H4 (cell line): ENCODE measurements around the gene CEP83. TPM values are rescaled to one million over a fixed set of nuclear protein-coding genes. Genes with fewer than 3 reads are reported as not detected.
"Not testable (repeated sequence)": the region's sequence is repeated elsewhere in the genome, so short reads cannot be mapped to it uniquely, and the experiment has no call there.

Experiments
- DNase-seq: peaks from one replicate; pipeline ENCODE4 v3.0.0-alpha.2; 2015; ENCODE audit warnings: low spot score
- total RNA-seq: library from RNA; depleted of rRNA; stranded (reverse); fragments of >200 nt; shearing (Covaris generic); gene quantifications from 2 replicates; pipeline ENCODE4 v1.2.3, GENCODE V29; 2014; rRNA removed

The CEP83 gene, protein sequence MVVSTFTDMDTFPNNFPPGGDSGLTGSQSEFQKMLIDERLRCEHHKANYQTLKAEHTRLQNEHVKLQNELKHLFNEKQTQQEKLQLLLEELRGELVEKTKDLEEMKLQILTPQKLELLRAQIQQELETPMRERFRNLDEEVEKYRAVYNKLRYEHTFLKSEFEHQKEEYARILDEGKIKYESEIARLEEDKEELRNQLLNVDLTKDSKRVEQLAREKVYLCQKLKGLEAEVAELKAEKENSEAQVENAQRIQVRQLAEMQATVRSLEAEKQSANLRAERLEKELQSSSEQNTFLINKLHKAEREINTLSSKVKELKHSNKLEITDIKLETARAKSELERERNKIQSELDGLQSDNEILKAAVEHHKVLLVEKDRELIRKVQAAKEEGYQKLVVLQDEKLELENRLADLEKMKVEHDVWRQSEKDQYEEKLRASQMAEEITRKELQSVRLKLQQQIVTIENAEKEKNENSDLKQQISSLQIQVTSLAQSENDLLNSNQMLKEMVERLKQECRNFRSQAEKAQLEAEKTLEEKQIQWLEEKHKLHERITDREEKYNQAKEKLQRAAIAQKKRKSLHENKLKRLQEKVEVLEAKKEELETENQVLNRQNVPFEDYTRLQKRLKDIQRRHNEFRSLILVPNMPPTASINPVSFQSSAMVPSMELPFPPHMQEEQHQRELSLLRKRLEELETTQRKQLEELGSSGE
- total RNA-seq, result 4.3 and 6.9 TPM in 2 replicates

GRCh38 chr12:94459728-94460615, at the start of gene CEP83:
TSS of gene CEP83 (minus strand) at chr12:94459867. CDS start at chr12:94412490, 47,377 bp downstream.
- DNase-seq, result peak; percentile 93

- no peak for DNase-seq
These were observed 49.6 kb upstream of the CEP83 start for GRCh38 chr12:94509317-94509716.

GRCh38 chr12:94507455-94507854, 47.8 kb upstream of the CEP83 start:
- no peak for DNase-seq

- no peak for DNase-seq
These were observed 44.7 kb upstream of the CEP83 start for GRCh38 chr12:94504386-94504785.

DNA sequence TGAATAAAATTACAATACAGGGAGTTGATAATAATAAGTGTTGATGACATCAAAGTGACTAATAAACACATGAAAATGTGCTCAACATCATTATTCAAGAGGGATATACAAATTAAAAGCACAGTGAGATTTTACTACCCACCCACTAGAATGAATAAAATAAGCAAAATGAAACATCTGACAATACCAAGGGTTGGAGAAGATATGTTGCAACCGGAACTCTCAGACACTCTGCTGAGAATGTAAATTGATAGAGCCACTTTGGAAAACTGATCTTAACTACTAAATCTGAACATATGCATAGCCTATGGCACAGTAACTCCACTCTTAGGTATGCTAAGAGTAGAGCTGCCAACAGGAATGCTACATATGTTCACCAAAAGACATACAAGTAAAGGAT, 44.0 kb upstream of the CEP83 start:
- no peak for DNase-seq

GRCh38 chr12:94500831-94501567, 41.3 kb upstream of the CEP83 start:
- DNase-seq, result no peak

DNA sequence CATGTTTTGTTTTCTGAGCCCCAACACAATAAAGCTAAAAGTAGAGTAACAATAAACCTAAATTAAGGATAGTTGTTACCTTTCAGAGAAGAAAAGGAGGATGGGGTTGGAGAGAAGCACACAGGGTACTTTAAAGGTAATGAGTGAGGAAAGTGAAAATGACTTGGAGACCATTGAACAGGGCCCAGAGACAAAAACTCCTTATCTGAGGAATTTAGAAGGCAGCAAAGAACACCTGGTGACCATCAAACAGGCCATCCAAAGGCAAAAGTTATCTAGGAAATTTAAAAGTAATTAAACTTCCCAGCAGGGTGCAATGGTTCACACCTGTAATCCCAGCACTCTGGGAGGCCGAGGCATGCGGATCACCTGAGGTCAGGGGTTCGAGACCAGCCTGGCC, 39.0 kb upstream of the CEP83 start:
- DNase-seq, result no peak

- DNase-seq, result no peak
These were observed 38.4 kb upstream of the CEP83 start for GRCh38 chr12:94498073-94498472.

DNA sequence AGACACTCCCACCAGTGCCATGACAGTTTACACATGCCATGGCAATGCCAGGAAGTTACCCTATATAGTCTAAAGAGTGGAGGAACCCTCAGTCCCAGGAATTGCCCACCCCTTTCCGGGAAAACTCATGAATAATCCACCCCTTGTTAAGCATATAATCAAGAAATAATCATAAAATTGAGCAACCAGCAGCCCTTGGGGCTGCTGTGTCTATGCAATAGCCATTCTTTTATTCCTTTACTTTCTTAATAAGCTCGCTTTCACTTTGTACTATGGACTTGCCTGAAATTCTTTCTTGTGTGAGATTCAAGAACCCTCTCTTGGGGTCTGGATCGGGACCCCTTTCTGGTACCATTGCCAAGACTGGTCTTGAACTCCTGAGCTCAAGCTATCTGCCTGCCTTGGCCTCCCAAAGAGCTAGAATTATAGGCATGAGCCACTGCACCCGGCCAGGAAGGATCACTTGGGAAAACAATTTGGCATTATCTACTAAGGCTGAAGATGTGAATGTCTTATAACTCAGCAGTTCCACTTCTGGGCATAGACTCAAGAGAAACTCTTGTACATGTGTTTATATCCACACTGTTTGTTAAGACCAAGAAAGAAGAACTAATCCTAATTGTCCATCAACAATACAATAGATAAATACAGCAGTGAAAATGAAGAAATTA, 35.9 kb upstream of the CEP83 start:
- DNase-seq, result peak; percentile 40

DNA sequence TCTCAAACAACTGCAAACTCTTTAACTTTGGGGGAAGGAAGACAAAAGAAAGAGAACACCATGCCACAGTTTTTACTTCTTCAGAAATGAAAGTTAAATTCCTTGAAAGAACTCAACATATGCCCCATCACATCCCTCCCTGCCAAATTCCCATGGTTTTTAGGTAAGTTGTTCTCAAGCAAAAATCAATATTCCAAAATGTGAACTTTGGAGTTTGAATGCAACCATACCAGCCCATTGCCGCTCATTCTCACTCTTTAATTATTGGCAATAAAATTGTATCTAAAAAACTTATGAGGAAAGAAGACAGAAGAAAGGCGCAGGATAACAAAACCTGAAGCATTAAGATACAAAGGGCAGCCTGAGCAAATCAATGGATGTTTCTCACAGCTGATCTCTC, 31.8 kb upstream of the CEP83 start:
- no peak for DNase-seq

DNA sequence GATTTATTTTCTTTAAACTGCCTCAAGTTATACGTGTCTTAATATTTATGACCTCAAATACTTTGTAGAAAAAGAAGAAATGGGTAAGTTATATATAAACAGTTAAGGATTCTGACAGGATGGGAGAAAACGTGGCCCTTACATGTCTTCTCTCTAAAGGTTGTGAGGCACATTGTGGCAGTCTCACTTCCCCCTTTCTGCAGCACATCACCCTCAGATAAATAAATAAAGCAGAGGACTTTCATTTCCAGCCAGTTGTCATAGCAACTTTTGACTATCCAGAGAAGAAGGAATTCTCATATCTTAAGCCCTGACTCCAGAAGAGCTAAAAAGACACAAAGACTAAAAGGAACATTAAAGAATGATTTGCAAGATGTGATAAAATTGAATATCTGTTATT, 28.8 kb upstream of the CEP83 start:
- no peak for DNase-seq

DNA sequence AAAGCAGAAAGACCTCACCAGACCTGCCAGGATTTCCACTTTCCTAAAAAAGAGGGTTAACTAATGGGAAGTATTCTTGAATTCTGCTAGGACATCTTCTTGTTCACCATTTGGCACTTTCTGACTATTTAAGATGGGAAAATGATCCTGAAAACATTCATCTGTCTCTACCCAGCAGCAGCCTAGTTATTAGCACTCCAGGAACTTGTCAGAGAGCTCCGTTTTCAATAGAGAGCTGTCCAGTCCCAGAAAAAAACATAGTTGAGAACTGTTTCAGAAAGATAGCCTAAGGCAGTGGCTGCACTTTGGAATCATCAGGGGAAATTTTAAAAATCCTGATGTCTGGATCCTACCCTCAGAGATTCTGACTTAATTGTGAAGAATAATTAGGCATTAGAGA, 22.1 kb upstream of the CEP83 start:
- no peak for DNase-seq

DNA sequence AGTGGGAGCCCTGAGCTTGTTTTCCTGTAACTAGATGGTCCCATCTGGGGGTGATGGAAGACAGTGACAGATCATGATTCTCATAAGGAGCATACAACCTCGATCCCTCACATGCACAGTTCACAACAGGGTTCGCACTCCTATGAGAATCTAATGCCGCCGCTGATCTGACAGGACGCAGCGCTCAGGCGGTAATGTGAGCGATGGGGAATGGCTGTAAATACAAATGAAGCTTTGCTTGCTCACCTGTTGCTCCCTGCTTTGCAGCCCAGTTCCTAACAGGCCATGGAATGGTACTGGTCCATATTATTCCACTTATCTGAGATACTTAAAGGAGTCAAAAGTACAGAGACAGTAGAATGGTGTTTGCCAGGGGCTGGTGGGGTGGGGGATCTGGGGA, 9.9 kb upstream of the CEP83 start:
- no peak for DNase-seq

DNA sequence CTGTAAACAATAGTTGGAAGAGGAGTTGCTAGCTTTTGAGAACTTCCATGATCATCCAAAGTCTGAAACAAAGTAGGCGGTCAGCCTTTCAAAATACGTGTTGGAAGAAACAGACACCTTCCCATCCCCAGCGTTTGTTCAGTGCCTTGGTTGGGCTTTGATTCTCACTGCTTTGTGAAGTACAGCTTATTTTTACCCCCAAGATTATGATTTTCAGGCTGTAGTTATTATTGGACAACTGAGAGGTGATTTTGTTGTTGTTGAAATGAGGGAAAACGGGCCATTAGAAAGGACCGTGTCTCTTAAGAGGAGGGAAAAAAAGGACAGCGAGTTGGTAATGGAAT, 921 bp upstream of the CEP83 start:
- no peak for DNase-seq

DNA sequence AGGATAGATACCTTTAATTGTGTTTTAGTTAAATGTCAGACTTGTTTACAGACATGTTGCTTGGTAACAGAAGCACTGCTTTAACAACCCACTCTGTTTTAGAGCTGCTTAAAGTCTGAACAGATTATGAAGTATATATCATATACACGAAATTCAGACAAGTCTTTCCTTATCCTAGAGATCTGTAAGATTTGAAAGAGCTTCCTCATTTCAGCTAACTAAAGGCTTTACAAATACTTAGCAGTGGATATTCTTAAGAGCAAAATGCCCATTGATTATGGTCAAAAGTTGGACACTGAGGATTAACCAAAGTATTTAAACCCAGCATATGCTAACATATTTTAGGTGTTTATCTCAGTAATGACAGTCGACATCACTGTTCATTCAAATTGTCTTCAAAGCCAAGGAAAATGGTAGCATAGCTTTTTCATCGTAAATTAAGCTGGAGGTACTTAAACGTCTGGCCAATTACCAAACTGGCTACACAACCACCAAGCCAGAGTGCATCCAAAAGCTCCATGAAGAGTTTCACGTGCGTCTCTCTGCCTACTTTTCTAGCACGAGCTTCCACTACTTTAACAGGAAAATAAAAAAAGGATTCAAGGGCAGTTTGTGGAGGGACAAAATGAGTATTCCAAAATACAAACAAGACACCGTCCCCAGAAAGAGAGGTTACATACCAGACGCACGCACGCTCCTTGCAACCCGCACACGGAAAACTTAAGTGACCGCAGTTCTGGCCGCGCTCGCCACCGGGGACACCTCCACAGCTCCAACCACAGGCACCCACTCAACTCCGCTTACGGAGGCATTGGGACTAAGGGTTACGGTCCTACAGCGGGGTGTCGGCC, 565 bp downstream of the CEP83 start:
- DNase-seq, result no peak

- DNase-seq, result no peak
These were observed 2.4 kb downstream of the CEP83 start for GRCh38 chr12:94457311-94457710.

- DNase-seq, result not testable (repeated sequence)
These were observed 5.3 kb downstream of the CEP83 start for GRCh38 chr12:94454318-94454717.

DNA sequence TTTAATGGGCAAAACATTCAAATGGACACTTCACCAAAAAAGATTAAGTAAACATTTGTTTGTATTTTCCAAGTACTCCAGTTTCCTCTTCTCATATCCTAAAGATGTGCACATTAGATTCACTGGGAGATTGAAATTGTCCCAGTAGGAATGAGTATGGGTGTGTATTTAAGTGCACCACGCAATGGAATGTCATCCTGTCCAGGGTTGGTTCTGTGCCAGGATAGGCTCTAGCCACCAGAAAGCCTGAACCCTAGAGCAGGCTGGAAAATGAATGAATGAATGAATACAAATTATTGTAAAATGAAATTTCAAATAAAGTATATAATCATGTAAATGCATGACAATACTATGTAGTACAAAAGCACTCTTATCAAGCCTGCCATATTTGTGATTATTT, 14.0 kb downstream of the CEP83 start:
- peak; percentile 9 for DNase-seq

DNA sequence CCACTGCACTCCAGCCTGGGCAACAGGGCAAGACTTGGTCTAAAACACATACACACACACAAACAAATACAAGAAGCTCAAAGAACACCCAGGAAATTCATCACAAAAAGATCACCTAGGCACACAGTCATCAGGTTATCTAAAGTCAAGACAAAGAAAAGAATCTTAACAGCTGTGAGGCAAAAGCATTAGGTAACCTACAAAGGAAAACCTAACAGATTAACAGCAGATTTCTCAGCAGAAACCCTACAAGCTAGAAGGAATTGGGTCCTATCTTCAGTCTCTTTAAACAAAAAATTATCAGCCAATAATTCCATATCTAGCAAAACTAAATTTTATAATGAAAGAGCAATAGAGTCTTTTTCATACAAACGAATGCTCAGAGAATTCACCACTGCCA, 22.4 kb downstream of the CEP83 start:
- DNase-seq, result no peak

GRCh38 chr12:94435511-94435927, 24.1 kb downstream of the CEP83 start:
- no peak for DNase-seq
